ENCODE results near the gene LCE1A.

LCE1A gene

GRCh38 chr1:152806576-152806975 is 20.7 kb upstream of the LCE1A start, which contains the start of gene LCE1C:
Gene LCE1C (minus strand): TSS chr1:152806651. CDS start chr1:152805478, 1,173 bp downstream.
- no peak within 1 kb of the TSS for H3K27ac ChIP-seq
- TF ChIP-seq CTCF (conservative IDR thresholded peaks at IDR 0.05) (no peak), ZFX (IDR thresholded peaks at IDR 0.05) (no peak)

- no peak overlapping the region for H3K27ac ChIP-seq
These were observed 16.2 kb upstream of the LCE1A start for GRCh38 chr1:152811050-152811449.

GRCh38 chr1:152811671-152812070 is 15.6 kb upstream of the LCE1A start, which contains the start of gene LCE1B:
Gene LCE1B (plus strand): TSS chr1:152811971. CDS start chr1:152812447, 476 bp downstream.
- TF ChIP-seq CTCF (conservative IDR thresholded peaks at IDR 0.05) (no peak), ZFX (IDR thresholded peaks at IDR 0.05) (no peak)
- no peak within 1 kb of the TSS for H3K27ac ChIP-seq

More at GRCh38 chr1:152811050-152811449, 16.2 kb upstream of the LCE1A start:
- no peak for TF ChIP-seq CTCF (conservative IDR thresholded peaks at IDR 0.05)
- TF ChIP-seq ZFX (IDR thresholded peaks at IDR 0.05): no peak

GRCh38 chr1:152817309-152817708 is 10.0 kb upstream of the LCE1A start:
- TF ChIP-seq CTCF (conservative IDR thresholded peaks at IDR 0.05) (no peak), ZFX (IDR thresholded peaks at IDR 0.05) (no peak)
- H3K27ac ChIP-seq: no peak overlapping the region

- H3K27ac ChIP-seq: no peak overlapping the region
- no peak for TF ChIP-seq CTCF (conservative IDR thresholded peaks at IDR 0.05)
- no peak for TF ChIP-seq ZFX (IDR thresholded peaks at IDR 0.05)
These were observed 4.0 kb upstream of the LCE1A start for GRCh38 chr1:152823294-152823693.

GRCh38 chr1:152824964-152825363 is 2.3 kb upstream of the LCE1A start:
- TF ChIP-seq ZFX (IDR thresholded peaks at IDR 0.05): no peak
- no peak for TF ChIP-seq CTCF (conservative IDR thresholded peaks at IDR 0.05)
- H3K27ac ChIP-seq: no peak overlapping the region

- TF ChIP-seq CTCF (conservative IDR thresholded peaks at IDR 0.05) (no peak), ZFX (IDR thresholded peaks at IDR 0.05) (no peak)
- no peak overlapping the region for H3K27ac ChIP-seq
These were observed 9.6 kb downstream of the LCE1A start for GRCh38 chr1:152836870-152837269.

Measured in C4-2B (cell line).